MG63 (cell line): ENCODE results near the gene PPP1R9B. TPM values are rescaled to one million over a fixed set of nuclear protein-coding genes. Genes with fewer than 3 reads are reported as not detected.
A peak's percentile ranks its signal among the peaks of the same experiment; 100 is the strongest.

Source experiments
- DNase-seq: peaks from one replicate; pipeline ENCODE4 v3.0.0-alpha.2; 2020
- H3K27me3 ChIP-seq: fragments of 250-450 bp; sonication (Bioruptor Pico); 2 replicates; pipeline ENCODE4 v1.5.1; 2020; ENCODE audit warnings: mild to moderate bottlenecking, moderate library complexity
- H3K36me3 ChIP-seq: fragments of 250-450 bp; sonication (Bioruptor Pico); 2 replicates; pipeline ENCODE4 v1.5.1; 2020; ENCODE audit warnings: mild to moderate bottlenecking, moderate library complexity
- H3K4me3 ChIP-seq: fragments of 250-450 bp; sonication (Bioruptor Pico); 2 replicates; pipeline ENCODE4 v1.5.1; 2020; ENCODE audit warnings: mild to moderate bottlenecking, moderate library complexity
- H3K9me3 ChIP-seq: fragments of 250-450 bp; sonication (Bioruptor Pico); 2 replicates; pipeline ENCODE4 v1.5.1; 2020; ENCODE audit warnings: mild to moderate bottlenecking, moderate library complexity
- total RNA-seq: library from RNA; depleted of rRNA; stranded (reverse); fragments of >200 nt; shearing (Covaris generic); gene quantifications from 2 replicates; pipeline ENCODE4 v1.2.3, GENCODE V29; 2014; ENCODE audit warnings: low replicate concordance

PPP1R9B gene
- total RNA-seq, 1 experiment from 2014 or later: 68.2 TPM

DNA sequence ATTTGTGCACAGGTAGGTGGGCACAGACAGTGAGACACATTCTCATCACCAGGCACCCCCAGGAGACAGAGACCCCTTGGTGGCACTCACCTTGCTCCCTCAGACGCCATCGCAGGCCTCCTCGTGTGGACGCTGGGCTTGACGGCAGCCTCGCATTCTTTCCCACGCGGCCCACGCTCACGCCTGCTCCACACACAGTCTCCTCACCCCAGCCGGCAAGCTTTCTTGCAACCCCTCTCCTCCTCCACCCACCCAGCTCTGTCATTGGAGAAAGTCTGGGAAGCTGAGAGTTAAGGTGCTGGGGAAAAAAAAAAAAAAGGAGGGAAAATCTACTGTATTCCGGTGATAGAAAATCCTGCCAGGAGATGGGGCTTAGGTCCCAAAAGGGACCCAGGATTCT, 30.1 kb upstream of the PPP1R9B start:
- DNase-seq: no peak
- H3K36me3 ChIP-seq: peaks cover 30% of the 10 kb centered on the region
- H3K27me3 ChIP-seq: no peaks in the 10 kb centered on the region
- no peaks in the 10 kb centered on the region for H3K9me3 ChIP-seq
- H3K4me3 ChIP-seq: no peak overlapping the region

DNA sequence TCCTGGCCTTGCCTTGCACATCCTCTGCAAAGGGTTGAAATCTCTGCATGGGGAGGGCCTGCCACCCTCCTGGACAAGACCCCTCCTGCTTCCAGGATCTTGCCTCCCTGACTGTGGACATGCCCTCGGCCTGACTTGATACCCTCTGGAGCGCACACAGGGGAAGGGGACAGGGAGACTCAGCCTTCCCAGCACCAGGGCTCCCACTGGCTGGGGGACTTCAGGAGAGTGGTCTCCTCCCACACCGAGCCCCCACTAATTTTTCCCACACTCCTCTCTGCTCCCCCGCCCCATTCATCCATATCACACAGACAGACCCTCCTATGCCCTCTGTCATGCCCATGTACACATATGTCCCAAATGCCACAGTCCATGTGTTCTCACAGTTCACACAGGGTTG, 29.6 kb upstream of the PPP1R9B start:
- peaks cover 25% of the 10 kb centered on the region for H3K36me3 ChIP-seq

DNA sequence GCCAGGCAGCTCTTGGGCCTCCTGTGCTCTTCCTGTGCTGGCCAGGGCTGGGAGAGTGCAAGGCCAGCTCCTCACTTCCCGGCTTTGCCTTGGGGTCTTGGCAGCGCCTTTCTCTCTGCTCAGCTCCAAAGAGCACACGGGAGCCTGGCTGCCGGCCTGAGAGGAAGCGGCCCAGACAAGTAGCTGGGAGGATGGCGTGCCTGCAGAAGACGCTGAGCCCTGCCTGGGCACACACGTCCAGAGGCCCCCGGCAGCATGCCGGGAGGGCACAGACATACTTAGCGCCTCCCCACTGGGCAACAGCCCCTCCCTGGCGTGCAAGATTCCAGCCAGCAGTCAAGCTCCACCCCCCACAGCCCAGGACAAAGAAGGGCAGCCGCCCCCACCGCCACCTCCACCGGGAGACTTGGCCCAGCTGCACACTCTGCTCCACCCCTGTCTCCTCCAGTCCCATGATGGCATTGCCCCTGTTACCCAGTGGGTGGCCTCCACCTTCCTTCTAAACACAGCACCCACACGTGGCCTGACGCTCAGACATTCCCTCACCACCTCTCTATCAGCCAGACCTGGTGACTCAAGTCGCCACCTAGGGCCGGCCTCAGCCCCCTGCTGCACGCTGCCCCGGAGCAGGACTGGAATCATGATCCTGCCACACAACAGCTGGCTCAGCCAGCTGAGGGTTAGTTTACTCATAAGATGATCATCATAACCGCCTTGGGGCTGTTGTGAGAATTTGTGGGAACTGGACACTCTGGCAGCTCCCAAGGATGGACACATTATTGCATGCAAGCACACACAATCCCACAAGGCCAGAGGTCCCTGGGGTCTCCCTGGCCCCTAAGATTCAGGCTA, 27.7 kb upstream of the PPP1R9B start:
- Histone ChIP-seq H3K4me3 (no peak overlapping the region), H3K27me3 (no peaks in the 10 kb centered on the region), H3K36me3 (peaks cover 8% of the 10 kb centered on the region), H3K9me3 (no peaks in the 10 kb centered on the region)
- DNase-seq: peak; percentile 100

More for the DNA sequence above, 29.6 kb upstream of the PPP1R9B start:
- Histone ChIP-seq H3K4me3 (no peak overlapping the region), H3K9me3 (no peaks in the 10 kb centered on the region), H3K27me3 (no peaks in the 10 kb centered on the region)
- no peak for DNase-seq

DNA sequence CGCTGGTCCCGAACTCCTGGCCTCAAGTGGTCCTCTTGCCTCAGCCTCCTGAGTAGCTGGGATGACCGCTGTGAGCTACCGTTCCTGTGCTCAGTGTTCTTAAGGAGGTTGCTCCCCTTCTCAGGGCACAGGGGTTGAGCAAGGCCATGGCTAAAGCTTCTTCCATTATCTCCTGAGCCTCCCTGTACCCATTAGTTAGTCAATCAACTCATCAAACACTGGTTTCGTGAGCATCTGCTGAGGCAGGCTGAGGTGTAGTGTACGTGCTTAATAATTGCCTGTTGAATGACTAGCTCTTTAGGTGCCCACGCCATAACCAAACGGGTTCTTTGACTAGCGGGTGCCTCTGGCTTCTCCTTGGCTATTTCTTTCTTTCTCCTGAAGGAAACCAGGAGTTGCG, 27.0 kb upstream of the PPP1R9B start:
- H3K4me3 ChIP-seq: no peak overlapping the region
- no peaks in the 10 kb centered on the region for H3K9me3 ChIP-seq
- no peaks in the 10 kb centered on the region for H3K27me3 ChIP-seq
- DNase-seq: no peak
- peaks cover 4% of the 10 kb centered on the region for H3K36me3 ChIP-seq

DNA sequence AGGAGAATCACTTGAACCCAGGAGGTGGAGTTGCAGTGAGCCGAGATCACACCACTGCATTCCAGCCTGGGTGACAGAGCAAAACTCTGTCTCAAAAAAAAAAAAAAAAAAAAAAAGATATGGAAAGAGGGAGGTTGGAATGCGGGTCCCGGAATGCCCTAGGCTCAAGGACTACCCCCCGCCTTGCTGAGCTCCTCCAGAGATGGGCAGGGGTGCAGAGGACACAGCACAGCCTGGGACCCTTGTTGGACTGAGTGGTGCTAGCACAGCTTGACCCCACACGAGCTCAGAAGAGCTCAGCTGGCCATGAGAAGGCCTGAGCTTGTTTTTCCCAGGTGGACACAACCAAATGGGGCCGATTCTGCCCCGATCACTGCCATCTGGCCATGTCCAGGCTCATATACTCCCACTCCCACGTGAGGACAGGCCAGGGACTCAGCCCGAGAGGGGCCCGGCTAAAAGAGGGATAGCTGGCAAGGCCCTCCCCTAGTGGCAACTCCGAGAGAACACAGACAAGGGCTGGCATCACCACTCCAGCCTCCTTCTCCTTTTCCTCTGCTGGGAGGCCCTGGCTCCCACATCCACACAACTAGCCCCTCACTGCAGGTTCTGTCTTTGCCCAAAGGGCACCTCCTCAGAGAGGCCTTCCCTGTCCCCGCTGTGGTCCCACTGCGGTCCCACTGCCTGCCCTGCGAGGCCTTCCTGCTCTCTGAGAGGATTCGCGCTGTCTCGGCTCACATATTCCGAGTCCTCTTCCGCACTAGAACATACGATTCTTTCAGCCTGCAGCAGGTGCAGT, 26.3 kb upstream of the PPP1R9B start:
- no peak for DNase-seq
- Histone ChIP-seq H3K9me3 (no peaks in the 10 kb centered on the region), H3K27me3 (no peaks in the 10 kb centered on the region), H3K4me3 (no peak overlapping the region), H3K36me3 (peaks cover 4% of the 10 kb centered on the region; the same call in 1 of the 2 replicates)

DNA sequence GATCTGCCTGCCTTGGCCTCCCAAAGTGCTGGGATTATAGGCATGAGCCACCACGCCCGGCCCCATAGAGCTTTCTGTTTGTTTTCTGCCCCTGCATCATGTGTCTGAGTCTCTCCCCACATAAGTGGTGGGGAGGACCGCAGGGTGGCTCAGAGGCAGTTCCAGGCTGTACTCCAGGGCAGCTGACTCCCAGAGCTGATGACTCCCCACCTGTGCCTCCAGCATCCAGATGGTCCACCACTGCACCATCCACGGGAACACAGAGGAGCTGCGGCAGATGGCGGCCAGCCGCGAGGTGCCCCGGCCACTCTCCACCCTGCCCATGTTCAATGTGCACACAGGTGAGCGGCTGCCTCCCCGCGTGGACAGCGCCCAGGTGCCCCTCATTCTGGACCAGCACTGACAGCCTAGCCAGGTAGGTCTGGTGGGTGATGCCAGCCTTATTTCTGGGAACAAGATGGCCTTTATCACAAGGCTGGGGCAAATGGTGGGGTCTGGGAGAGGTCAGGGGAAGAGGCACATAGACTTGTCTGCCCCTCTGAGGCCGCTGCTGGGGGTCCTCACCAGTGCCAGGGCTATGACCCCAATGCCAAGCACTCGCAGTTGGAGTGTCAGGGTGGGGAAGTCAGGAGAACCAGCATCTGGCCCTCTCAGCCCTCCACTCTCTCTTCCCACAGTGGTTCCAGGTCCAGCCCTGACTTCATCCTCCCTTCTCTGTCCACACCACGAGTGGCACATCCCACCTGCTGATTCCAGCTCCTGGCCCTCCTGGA, 24.7 kb upstream of the PPP1R9B start:
- peak; percentile 54 for DNase-seq
- no peaks in the 10 kb centered on the region for H3K36me3 ChIP-seq
- H3K9me3 ChIP-seq: no peaks in the 10 kb centered on the region
- H3K27me3 ChIP-seq: no peaks in the 10 kb centered on the region
- no peak overlapping the region for H3K4me3 ChIP-seq

DNA sequence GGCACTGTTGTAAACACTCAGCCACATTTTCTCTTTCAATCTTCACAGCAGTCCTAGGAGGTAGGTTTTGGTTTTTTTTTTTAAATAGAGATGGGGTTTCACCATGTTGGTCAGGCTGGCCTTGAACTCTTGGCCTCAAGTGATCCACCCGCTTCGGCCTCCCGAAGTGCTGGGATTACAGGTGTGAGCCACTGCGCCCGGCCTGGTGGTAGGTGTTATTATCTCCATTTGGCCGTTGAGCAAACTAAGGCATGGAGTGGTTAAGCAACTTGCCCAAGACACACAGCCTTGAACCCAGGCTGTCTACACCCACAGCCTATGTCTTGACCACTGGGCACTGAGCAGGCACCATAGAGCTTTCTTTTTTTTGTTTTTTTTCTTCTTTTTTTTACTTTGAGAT, 24.0 kb upstream of the PPP1R9B start:
- DNase-seq: no peak
- Histone ChIP-seq H3K9me3 (no peaks in the 10 kb centered on the region), H3K36me3 (no peaks in the 10 kb centered on the region), H3K4me3 (no peak overlapping the region), H3K27me3 (no peaks in the 10 kb centered on the region)

DNA sequence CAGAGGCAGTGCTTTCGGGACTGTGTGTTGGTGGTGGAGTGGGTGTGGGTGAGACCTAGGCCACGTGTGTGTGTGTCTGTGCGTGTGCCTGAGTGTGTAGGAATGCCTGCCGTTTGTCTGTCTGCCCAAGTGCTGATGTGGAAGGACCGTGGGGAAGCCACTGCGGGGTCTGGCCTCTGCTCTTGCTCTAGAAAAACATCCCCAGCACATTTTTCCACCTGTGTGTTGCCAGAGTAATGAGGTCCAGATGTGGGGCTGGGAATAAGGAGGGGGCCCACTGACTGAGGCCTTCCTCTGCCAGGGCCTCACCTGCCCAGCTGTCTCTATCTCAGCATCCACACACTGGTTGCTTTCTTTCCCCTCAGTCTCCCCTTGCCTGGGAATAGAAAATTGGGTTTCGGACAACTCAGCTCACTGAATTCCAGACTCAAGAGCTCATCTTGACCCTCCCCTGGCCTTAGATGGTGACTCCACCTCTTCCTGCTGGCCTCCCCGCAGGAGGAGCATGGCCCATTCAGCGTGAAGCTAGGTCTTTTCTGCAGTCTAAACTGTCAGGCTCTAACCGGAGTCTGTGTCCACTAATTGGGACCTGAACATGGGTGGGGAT, 23.0 kb upstream of the PPP1R9B start:
- peak; percentile 85 for DNase-seq
- Histone ChIP-seq H3K27me3 (no peaks in the 10 kb centered on the region), H3K36me3 (no peaks in the 10 kb centered on the region), H3K4me3 (no peak overlapping the region), H3K9me3 (no peaks in the 10 kb centered on the region)

DNA sequence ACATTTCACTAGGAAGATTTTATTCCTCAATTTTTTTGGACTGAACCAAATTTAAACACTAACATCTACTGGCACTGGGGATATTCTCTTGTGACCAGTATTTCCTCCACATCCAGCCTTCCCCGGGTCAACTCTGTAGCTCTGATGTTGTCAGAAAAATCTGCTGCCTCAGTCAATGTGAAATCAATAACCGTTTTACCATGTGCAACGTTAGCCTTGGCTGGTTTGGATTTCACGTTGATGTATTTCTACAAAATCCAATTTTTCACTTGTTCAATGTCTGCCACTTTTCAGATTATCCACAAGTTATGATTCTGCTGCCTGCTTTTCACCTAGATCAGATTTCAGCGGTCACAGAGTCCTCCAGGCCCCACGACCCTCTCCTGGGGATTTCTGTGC, 22.5 kb upstream of the PPP1R9B start:
- Histone ChIP-seq H3K27me3 (no peaks in the 10 kb centered on the region), H3K4me3 (no peak overlapping the region), H3K9me3 (no peaks in the 10 kb centered on the region), H3K36me3 (no peaks in the 10 kb centered on the region)
- DNase-seq: no peak

DNA sequence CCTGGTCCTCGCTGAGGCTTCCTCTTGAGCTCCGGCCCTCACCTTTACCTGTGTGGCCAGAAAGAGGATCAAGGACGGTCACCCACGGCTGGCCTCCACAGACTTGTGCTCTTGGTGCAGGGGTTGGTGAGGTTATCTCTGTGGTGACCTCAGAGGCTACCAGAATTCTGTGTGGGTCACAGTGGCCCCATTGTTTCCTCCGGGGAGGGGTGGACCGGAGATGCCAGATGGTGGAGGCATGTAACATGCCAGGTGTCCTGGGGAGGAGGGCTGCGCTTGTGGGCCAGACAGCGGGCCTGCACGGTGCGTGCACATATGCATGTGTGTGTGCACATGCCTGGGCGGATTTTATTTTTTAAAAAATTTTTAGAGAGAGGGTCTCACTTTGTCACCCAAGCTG, 21.7 kb upstream of the PPP1R9B start:
- Histone ChIP-seq H3K4me3 (no peak overlapping the region), H3K27me3 (no peaks in the 10 kb centered on the region), H3K9me3 (no peaks in the 10 kb centered on the region), H3K36me3 (no peaks in the 10 kb centered on the region)
- DNase-seq: no peak

DNA sequence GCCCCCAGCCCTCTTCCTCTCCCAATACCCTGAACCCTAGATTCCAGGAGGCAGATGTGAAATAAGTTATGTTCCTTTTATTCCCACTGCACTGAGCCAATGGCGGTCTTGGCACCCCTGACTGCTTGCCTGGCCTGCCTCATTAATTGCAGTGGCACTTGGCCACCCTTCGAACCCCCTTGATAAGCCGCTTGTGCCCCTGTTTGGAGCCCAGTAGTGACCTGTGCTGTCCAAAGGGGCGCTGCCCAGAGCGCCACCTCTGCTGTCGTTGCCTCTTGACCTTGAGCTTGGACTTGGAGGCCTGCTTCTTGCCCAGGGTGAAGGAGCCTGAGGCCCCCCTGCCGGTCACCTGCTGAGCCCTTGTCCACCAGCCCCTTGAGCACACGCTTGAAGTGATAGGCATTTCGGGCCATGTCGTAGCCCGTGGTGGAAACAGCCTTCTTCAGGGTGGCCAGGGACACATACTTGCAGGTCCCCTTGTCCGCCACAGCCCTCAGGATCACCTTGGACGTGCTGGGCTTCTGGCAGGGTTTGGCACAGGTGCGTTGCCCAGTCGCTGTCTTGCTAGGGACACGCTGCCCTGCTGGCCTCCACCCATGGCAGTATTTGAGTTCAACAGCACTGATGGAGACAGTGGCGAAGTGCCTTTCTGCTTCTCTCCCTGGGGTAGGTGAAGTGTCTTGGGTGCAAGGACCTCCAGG, 21.0 kb upstream of the PPP1R9B start:
- Histone ChIP-seq H3K27me3 (no peaks in the 10 kb centered on the region), H3K9me3 (no peaks in the 10 kb centered on the region), H3K36me3 (no peaks in the 10 kb centered on the region), H3K4me3 (no peak overlapping the region)
- DNase-seq: no peak

DNA sequence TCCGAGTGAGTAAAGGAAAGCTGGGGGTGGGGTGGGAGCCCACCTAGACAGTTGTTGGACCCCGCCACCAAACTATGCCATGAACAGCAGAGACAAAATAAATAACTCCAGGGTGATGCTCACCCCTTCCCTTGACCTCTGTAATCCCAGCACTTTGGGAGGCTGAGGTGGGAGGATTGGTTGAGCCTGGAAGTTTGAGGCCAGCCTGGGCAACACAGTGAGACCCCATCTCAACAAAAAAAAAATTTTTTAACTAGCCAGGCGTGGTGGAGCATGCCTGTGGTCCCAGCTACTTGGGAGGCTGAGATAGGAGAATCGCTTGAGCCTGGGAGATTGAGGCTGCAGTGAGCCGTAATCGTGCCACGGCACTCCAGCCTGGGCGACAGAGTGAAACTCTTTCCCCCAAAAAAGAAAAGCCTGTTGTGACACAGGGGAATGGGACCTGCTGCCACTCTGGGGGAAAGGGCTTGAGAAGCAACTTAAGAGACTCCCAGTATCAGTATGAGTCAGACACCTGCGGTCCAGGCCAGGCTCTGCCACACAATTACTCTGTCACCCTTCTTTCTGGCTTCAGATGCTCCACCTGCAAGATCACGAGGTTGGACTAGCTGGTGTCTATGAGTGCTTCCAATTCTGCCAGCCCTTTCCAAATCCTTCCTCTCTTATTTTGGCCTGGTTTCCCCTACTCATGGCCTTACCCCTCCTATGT, 20.3 kb upstream of the PPP1R9B start:
- DNase-seq: no peak
- Histone ChIP-seq H3K36me3 (no peaks in the 10 kb centered on the region), H3K27me3 (no peaks in the 10 kb centered on the region), H3K4me3 (no peak overlapping the region), H3K9me3 (no peaks in the 10 kb centered on the region)

DNA sequence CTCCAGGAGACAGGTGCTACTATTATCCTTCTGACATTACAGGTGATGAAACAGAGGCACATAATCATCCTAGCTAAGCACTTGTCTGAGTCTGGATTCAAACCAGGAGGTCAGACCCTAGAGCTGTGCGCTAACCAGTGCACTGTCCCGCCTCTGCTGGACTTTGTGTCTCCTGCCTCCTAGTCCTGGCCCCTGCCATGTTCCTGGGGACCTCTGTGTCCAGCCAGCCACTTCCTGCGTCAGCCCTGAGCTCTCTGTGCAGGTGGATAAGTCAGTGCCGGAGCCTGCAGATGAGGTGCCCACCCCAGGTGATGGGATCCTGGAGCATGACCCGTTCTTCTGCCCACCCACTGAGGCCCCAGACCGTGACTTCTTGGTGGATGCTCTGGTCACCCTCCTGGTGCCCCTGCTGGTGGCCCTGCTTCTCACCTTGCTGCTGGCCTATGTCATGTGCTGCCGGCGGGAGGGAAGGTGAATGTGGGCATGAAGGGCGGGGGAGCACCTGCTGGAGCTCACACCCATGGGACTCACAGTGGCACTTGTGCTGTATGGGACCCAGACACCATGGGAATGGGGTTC, 19.5 kb upstream of the PPP1R9B start:
- no peaks in the 10 kb centered on the region for H3K9me3 ChIP-seq
- no peaks in the 10 kb centered on the region for H3K27me3 ChIP-seq
- no peak overlapping the region for H3K4me3 ChIP-seq
- DNase-seq: no peak
- no peaks in the 10 kb centered on the region for H3K36me3 ChIP-seq

DNA sequence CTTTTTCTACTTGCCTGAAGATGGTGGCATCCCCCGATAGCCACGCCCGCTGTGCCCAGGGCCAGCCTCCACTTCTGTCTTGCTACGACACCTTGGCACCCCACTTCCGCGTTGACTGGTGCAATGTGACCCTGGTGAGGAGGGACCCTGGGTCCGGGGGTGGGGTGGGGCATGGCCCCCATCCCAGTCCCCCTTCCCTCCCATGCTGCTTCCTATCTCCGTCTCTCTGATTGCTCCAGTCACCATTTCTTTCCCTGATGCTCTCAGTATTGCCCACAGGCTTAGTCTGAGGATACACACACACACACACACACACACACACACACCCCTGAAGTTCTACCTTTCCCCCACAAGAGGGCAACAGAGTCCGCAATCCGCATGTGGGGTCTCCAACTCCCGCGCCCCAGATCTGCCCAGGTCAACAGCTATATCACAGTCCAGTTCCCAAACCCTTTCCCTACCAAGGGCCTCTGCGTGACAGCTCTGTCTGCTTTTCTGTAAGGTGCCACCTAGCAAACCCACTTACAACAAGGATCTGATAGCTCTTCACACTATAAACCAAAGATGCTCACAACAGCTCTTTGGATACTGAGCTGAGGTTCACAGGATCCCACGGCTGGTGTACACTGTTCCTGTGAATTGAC, 18.8 kb upstream of the PPP1R9B start:
- H3K9me3 ChIP-seq: no peaks in the 10 kb centered on the region
- H3K4me3 ChIP-seq: no peak overlapping the region
- H3K27me3 ChIP-seq: no peaks in the 10 kb centered on the region
- peak; percentile 62 for DNase-seq
- H3K36me3 ChIP-seq: no peaks in the 10 kb centered on the region

DNA sequence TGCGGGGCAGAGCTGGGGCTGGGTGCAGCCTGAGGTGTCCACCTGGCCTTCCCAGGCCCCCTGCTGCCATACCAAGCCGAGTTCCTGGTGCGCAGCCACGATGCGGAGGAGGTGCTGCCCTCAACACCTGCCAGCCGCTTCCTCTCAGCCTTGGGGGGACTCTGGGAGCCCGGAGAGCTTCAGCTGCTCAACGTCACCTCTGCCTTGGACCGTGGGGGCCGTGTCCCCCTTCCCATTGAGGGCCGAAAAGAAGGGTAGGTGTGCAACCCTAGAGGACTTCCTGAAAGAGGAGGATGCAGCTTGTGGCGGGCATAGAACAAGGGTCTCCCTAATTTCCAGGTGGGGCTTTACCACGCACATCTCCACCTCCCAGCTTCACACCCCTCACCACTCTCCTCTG, 17.8 kb upstream of the PPP1R9B start:
- Histone ChIP-seq H3K9me3 (no peaks in the 10 kb centered on the region), H3K4me3 (no peak overlapping the region), H3K27me3 (no peaks in the 10 kb centered on the region), H3K36me3 (no peaks in the 10 kb centered on the region)
- DNase-seq: no peak
